ENCODE data around the gene IGLL5. TPM values are rescaled to one million over a fixed set of nuclear protein-coding genes. Genes with fewer than 3 reads are reported as not detected.

Gene IGLL5
- polyA plus RNA-seq, 1 of the 3 experiments (the other 2 are of a cell fraction): not detected

DNA sequence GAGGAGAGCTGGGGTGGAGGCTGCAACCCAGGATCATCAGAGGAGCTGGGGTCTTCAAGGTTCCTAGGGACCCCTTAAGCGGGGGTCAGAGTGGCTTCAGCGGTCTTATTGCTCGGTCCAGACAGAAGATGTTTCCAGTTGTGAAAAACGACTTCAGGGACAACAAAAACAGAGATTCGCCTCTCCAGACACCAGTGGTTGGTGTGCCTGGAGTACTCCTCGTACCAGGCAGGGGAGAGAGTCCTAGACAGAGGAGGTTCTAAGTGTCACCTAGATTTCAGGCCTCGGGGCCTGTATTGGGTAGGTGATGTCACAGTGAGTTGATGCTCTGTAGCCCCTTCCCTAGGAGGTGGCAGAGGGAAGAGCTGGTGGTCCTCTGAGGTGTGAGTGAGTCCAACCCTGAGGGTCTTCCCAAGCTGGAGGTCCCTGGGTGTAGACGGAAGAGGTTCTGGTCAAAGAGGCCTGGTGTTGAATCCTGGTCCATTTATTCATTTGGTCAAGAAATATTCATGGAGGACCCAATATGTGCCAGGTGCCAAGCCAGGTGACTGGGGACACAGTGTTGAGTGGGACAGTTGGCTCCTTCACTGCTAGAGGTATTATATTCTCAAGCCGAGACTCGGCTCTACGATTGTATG, 4.4 kb upstream of the IGLL5 start:
- POLR2A ChIA-PET: interaction anchor here (0.8 to 1.0 kb wide), 3 partner anchors 95 to 130 kb away, joined by 3 to 6 read pairs (median 3); no protein-coding TSS in a partner anchor
- H3K9me2 ChIP-seq: no peaks in the 10 kb centered on the region
- H3K4me1 ChIP-seq (ENCODE audit: control insufficient read depth in 1 of 2, insufficient read depth in 2 of 2, low read depth in 1 of 2, low read length in 1 of 2): peaks cover 0 to 33% of the 10 kb centered on the region in 2 experiments; a peak in 2 of 4 replicates
- no peak overlapping the region for H3K27ac ChIP-seq (ENCODE audit: low read depth in 2 of 2, low read length in 1 of 2)
- H3K36me3 ChIP-seq (replicated peaks in 1 of 2; ENCODE audit: control insufficient read depth in 1 of 2, insufficient read depth in 2 of 2, low read length in 1 of 2): no peaks in the 10 kb centered on the region
- no peak overlapping the region for H3K9ac ChIP-seq
- no peak overlapping the region for H2AFZ ChIP-seq (ENCODE audit: low read depth)
- H3K9me3 ChIP-seq: no peaks in the 10 kb centered on the region
- WGBS (ENCODE audit: low lambda C conversion rate): 52% methylated on average over 11 of the region's 11 CpGs
- CTCF ChIA-PET: interaction anchor here (0.6 to 10.5 kb wide), 65 partner anchors 8 to 1198 kb away, joined by 3 to 344 read pairs (median 5); partner anchors contain the start of gene PRAME
- no peak overlapping the region for H3K4me3 ChIP-seq (ENCODE audit: low read depth in 2 of 2, low read length in 1 of 2)
- peaks cover 10% of the 10 kb centered on the region for H3K27me3 ChIP-seq (ENCODE audit: insufficient read depth)
- H3F3A ChIP-seq (replicated peaks; ENCODE audit: insufficient read depth): no peaks in the 10 kb centered on the region
- H3K79me2 ChIP-seq (ENCODE audit: insufficient read depth): no peaks in the 10 kb centered on the region
- DNase-seq: no peak
- no peaks in the 10 kb centered on the region for H4K20me1 ChIP-seq (ENCODE audit: insufficient read depth)
- H3K4me2 ChIP-seq: no peak overlapping the region
- TF ChIP-seq TAF1 (IDR thresholded peaks at IDR 0.05; ENCODE audit: borderline replicate concordance, low read depth, low read length) (no peak), MEF2A (IDR thresholded peaks at IDR 0.05; ENCODE audit: borderline replicate concordance, low read depth) (no peak), SMC3 (IDR thresholded peaks at IDR 0.05; ENCODE audit: low read depth, low read length) (no peak), RFX5 (IDR thresholded peaks at IDR 0.05; ENCODE audit: low read length) (no peak), USF2 (IDR thresholded peaks at IDR 0.05; ENCODE audit: borderline replicate concordance, low read depth, low read length) (no peak), NRF1 (IDR thresholded peaks at IDR 0.05; ENCODE audit: low read depth, low read length) (no peak), ELF1 (IDR thresholded peaks at IDR 0.05) (no peak), REST (IDR thresholded peaks at IDR 0.05; ENCODE audit: low read depth, low read length) (no peak), FOXJ3 (CRISPR knock-in tag; IDR thresholded peaks at IDR 0.05) (no peak), RAD21 (IDR thresholded peaks at IDR 0.05; ENCODE audit: low read length) (no peak), TCF12 (IDR thresholded peaks at IDR 0.05) (no peak), RCOR1 (IDR thresholded peaks at IDR 0.05; ENCODE audit: low read length) (no peak), GABPA (IDR thresholded peaks at IDR 0.05; ENCODE audit: low read depth) (no peak), FOSL2 (IDR thresholded peaks at IDR 0.05; ENCODE audit: borderline replicate concordance, low read depth) (no peak), CHD2 (IDR thresholded peaks at IDR 0.05; ENCODE audit: low read length, partially characterized antibody) (no peak), EZH2phosphoT487 (IDR thresholded peaks at IDR 0.05; ENCODE audit: borderline replicate concordance, low read depth) (no peak), ZBTB33 (IDR thresholded peaks at IDR 0.05; ENCODE audit: borderline replicate concordance, low read depth) (no peak)
- TF ChIP-seq, protein P1, sequence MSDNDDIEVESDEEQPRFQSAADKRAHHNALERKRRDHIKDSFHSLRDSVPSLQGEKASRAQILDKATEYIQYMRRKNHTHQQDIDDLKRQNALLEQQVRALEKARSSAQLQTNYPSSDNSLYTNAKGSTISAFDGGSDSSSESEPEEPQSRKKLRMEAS (IDR thresholded peaks at IDR 0.05; ENCODE audit: low read depth): no peak
- TF ChIP-seq, protein P2, sequence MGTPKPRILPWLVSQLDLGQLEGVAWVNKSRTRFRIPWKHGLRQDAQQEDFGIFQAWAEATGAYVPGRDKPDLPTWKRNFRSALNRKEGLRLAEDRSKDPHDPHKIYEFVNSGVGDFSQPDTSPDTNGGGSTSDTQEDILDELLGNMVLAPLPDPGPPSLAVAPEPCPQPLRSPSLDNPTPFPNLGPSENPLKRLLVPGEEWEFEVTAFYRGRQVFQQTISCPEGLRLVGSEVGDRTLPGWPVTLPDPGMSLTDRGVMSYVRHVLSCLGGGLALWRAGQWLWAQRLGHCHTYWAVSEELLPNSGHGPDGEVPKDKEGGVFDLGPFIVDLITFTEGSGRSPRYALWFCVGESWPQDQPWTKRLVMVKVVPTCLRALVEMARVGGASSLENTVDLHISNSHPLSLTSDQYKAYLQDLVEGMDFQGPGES (IDR thresholded peaks at IDR 0.05; ENCODE audit: low read depth, low read length): no peak

Data from SK-N-SH (cell line).